NCI-H748 (cell line): ENCODE measurements around the gene SHISAL1.

Experiments
- DNase-seq: peaks from one replicate; lab custom pipeline; 2025; ENCODE audit not compliant: unreplicated experiment; lab: John Stamatoyannopoulos, UW

Gene SHISAL1

GRCh38 chr22:44196241-44196640 is 116.5 kb downstream of the SHISAL1 start:
- DNase-seq: no peak

- DNase-seq: no peak
These were observed 117.4 kb downstream of the SHISAL1 start for GRCh38 chr22:44195189-44195871.

- no peak for DNase-seq
These were observed 118.2 kb downstream of the SHISAL1 start for GRCh38 chr22:44194569-44194968.
